ENCODE measurements around the gene LDLRAD3.

DNA sequence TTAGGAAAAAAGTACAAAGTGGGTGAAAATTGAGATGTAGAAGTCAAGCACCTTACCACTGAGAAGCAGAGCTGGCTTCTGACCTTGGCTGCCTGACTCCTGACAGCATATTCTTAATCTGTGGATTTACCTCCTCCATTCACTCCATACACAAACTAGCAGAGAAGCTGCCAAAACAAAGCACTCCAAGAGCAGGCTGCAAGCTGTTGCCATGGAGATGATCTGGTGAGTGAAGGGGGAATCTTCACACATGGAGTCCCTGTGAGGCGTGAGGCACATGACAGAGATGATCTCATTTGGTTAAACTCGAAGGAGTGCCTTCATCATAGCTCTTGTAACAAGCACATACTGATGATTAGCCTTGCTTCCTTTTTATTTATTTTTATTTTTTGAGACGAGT is 329.2 kb downstream of the LDLRAD3 start:
- TF ChIP-seq EZH2phosphoT487 (IDR thresholded peaks at IDR 0.05; ENCODE audit: borderline replicate concordance, low read length), result no peak
- TF ChIP-seq, protein P1, sequence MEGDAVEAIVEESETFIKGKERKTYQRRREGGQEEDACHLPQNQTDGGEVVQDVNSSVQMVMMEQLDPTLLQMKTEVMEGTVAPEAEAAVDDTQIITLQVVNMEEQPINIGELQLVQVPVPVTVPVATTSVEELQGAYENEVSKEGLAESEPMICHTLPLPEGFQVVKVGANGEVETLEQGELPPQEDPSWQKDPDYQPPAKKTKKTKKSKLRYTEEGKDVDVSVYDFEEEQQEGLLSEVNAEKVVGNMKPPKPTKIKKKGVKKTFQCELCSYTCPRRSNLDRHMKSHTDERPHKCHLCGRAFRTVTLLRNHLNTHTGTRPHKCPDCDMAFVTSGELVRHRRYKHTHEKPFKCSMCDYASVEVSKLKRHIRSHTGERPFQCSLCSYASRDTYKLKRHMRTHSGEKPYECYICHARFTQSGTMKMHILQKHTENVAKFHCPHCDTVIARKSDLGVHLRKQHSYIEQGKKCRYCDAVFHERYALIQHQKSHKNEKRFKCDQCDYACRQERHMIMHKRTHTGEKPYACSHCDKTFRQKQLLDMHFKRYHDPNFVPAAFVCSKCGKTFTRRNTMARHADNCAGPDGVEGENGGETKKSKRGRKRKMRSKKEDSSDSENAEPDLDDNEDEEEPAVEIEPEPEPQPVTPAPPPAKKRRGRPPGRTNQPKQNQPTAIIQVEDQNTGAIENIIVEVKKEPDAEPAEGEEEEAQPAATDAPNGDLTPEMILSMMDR (conservative IDR thresholded peaks at IDR 0.05; ENCODE audit: low read depth, low read length), result no peak

Measured in PC-3 (cell line).